ENCODE results near the gene GCN1.

DNA sequence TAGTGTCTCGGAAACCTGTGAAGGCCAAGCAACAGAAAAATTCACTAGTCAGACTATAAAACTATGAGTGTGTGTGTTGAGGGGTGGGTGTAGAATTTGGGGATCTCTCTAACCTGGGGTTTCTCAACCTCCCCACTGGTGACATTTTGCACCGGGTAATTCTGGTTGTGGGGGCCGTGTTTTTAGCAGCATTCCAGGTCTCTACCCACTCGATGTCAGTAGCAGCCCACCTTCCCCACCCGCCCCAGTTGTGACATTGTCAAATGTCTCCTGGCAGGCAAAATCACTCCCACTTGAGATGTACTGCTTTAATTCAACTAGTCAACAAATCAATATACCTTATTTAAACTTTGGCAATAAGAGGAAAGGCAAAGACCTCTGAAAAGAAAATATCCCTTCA, 4.1 kb downstream of the GCN1 start:
- TF ChIP-seq, protein P1, sequence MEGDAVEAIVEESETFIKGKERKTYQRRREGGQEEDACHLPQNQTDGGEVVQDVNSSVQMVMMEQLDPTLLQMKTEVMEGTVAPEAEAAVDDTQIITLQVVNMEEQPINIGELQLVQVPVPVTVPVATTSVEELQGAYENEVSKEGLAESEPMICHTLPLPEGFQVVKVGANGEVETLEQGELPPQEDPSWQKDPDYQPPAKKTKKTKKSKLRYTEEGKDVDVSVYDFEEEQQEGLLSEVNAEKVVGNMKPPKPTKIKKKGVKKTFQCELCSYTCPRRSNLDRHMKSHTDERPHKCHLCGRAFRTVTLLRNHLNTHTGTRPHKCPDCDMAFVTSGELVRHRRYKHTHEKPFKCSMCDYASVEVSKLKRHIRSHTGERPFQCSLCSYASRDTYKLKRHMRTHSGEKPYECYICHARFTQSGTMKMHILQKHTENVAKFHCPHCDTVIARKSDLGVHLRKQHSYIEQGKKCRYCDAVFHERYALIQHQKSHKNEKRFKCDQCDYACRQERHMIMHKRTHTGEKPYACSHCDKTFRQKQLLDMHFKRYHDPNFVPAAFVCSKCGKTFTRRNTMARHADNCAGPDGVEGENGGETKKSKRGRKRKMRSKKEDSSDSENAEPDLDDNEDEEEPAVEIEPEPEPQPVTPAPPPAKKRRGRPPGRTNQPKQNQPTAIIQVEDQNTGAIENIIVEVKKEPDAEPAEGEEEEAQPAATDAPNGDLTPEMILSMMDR (IDR thresholded peaks at IDR 0.05) = no peak
- TF ChIP-seq POLR2A (IDR thresholded peaks at IDR 0.05) = no peak
- TF ChIP-seq POLR2AphosphoS5 (IDR thresholded peaks at IDR 0.05) = no peak

Data from prostate gland (tissue), 2 donors.